ENCODE results near the gene SPNS3. TPM values are rescaled to one million over a fixed set of nuclear protein-coding genes. Genes with fewer than 3 reads are reported as not detected.

The SPNS3 gene
- total RNA-seq, 2 donors from 2014 or later: 0.90 to 1.0 TPM

DNA sequence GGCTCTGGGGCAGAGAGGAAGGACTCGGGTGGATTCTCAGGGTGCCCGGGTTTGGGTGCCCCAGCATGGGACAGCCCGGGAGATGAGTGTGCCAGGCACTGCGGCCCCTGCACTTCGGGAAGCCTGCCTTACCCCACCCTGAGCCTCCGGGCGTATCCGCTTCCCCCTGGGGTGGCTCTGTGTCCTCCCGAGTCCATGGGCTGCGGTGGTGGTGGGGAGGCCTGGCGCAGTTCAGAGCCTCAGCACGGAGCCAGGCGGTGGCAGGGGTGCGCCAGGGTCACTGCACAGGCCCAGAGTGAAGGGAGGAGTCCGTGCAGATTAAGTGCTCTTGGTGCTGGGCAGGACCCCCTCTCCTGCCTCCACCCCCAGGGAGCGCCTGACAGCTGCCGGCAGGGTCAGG, 100.8 kb downstream of the SPNS3 start:
- H3K27me3 ChIP-seq: no peaks in the 10 kb centered on the region
- TF ChIP-seq, protein P1, sequence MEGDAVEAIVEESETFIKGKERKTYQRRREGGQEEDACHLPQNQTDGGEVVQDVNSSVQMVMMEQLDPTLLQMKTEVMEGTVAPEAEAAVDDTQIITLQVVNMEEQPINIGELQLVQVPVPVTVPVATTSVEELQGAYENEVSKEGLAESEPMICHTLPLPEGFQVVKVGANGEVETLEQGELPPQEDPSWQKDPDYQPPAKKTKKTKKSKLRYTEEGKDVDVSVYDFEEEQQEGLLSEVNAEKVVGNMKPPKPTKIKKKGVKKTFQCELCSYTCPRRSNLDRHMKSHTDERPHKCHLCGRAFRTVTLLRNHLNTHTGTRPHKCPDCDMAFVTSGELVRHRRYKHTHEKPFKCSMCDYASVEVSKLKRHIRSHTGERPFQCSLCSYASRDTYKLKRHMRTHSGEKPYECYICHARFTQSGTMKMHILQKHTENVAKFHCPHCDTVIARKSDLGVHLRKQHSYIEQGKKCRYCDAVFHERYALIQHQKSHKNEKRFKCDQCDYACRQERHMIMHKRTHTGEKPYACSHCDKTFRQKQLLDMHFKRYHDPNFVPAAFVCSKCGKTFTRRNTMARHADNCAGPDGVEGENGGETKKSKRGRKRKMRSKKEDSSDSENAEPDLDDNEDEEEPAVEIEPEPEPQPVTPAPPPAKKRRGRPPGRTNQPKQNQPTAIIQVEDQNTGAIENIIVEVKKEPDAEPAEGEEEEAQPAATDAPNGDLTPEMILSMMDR (IDR thresholded peaks at IDR 0.05): no peak
- intact Hi-C loops (cut with DNase I): no loop called here
- H3K9ac ChIP-seq (ENCODE audit: low read depth in 2 of 2, low read length in 2 of 2): no peak overlapping the region
- H3K27ac ChIP-seq: peak overlapping the region; percentile 9
- H3K4me1 ChIP-seq: peaks cover 5% of the 10 kb centered on the region
- no peaks in the 10 kb centered on the region for H3K36me3 ChIP-seq
- DNase-seq: no peak
- no peak overlapping the region for H3K4me3 ChIP-seq
- H3K9me3 ChIP-seq: no peaks in the 10 kb centered on the region

DNA sequence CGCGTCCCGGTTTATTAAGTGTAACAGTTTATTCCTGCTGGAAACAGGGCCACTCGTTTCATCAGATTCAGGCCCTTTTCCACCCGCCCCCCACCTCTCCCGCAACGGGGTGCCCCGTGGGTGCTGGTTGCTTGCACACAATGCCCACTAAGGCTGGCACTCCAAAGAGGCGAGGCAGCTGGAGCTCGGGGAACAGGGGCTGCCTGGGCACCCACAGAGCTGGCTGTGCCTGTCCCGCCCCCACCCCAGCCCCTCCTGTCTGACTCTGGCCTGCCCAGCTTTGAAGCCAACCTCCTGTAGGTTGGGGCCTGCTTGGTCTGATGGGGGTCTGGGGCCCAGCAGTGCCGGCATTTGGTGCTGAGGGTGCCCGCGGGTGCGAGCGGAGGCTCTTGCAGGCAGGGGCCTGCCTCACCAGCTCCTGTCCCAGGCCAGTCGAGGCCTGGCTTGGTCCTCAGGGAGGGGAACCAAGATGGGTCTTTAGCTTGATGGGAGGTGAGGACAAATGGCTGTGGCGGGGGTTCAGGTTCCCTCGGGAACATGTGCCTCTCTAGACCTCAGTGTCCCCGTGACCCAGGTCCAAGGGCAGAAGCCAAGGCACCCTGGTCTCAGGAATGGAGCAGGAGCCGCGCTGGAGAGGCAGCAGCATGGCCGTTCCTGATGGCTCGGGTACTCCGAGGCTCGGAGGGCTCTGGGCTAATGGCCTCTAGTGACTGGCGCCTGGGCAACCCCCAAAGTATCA, 101.4 kb downstream of the SPNS3 start:
- H3K27ac ChIP-seq: no peak overlapping the region
- intact Hi-C loops (cut with DNase I): no loop called here
- no peak overlapping the region for H3K4me3 ChIP-seq
- no peak overlapping the region for H3K9ac ChIP-seq (ENCODE audit: low read depth in 2 of 2, low read length in 2 of 2)
- no peak for DNase-seq
- H3K4me1 ChIP-seq: peaks cover 5% of the 10 kb centered on the region
- H3K27me3 ChIP-seq: no peaks in the 10 kb centered on the region
- H3K9me3 ChIP-seq: no peaks in the 10 kb centered on the region
- H3K36me3 ChIP-seq: no peaks in the 10 kb centered on the region
- TF ChIP-seq, protein P1 (IDR thresholded peaks at IDR 0.05): no peak

DNA sequence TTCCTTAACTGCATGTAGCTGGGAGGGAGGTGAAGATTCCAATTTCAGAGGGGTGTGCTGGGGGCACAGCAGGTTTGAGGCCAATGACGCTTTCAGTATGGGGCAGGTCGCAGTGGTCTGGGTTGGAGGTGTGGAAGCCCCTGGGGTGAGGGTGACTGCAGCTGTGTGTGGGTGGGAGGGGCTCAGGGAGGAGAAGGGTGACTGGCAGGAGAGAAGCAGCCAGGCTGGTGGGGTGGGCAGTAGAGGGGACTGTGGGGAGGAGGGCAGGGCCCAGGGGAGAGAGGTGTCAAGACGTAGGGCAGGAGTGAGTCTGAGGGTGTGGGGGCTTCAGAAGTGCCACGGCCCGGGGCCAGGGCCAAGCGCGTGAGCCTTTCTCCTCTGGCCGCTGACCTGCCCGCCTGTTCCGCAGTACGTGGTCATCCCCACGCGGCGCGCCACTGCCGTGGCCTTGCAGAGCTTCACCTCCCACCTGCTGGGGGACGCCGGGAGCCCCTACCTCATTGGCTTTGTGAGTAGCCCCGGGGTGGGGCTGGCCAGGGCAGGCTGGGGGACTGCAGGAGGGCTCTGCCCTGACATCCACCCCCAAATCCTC, 102.0 kb downstream of the SPNS3 start:
- TF ChIP-seq, protein P1 (IDR thresholded peaks at IDR 0.05): no peak

GRCh38 chr17:4536259-4536741, 102.6 kb downstream of the SPNS3 start:
- Histone ChIP-seq H3K27ac (no peak overlapping the region), H3K4me1 (peaks cover 5% of the 10 kb centered on the region), H3K36me3 (no peaks in the 10 kb centered on the region)

More for the DNA sequence above, 102.0 kb downstream of the SPNS3 start:
- intact Hi-C loops (cut with DNase I): no loop called here
- Histone ChIP-seq H3K27me3 (no peaks in the 10 kb centered on the region), H3K9ac (ENCODE audit: low read depth in 2 of 2, low read length in 2 of 2) (no peak overlapping the region), H3K36me3 (no peaks in the 10 kb centered on the region), H3K4me3 (no peak overlapping the region), H3K27ac (no peak overlapping the region), H3K4me1 (peaks cover 5% of the 10 kb centered on the region), H3K9me3 (no peaks in the 10 kb centered on the region)
- DNase-seq: no peak

DNA sequence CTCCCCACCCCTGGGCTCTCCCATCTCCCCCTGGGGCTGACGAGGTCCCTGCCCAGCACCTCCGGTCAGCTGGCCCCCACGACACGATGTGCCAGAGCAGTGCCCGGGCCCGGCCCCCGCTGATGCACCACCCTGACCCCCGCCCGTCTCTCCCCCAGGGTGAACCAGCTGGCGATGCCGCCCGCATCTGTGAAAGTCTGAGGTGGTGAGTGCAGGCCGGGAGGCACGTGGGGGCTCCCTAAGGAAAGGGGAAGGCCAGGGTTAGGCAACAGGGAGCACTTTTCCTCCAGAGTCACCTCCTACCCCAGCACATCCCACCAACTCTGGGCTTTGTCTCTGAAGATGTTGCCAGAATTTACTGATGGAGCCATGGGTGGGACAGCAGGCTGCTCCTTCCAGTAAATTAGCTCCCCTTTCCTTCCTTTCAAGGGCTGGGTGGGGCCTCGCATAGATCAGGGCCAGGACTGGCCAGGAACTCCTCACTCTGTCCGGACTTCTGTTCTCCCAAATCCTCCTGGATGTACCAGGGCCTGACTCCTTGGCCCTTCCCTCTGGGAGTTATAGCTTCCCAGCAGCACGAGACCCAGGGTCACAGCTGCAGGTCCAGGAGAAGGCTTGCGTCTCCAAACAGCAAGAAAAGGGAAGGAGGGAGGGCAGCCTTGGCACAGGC, 103.1 kb downstream of the SPNS3 start:
- Histone ChIP-seq H3K27me3 (no peaks in the 10 kb centered on the region), H3K9me3 (no peaks in the 10 kb centered on the region), H3K4me3 (no peak overlapping the region), H3K36me3 (no peaks in the 10 kb centered on the region), H3K4me1 (peaks cover 5% of the 10 kb centered on the region), H3K9ac (ENCODE audit: low read depth in 2 of 2, low read length in 2 of 2) (no peak overlapping the region), H3K27ac (no peak overlapping the region)
- DNase-seq: no peak
- intact Hi-C loops (cut with DNase I): no loop called here
- TF ChIP-seq, protein P1 (IDR thresholded peaks at IDR 0.05): no peak

More at GRCh38 chr17:4536259-4536741, 102.6 kb downstream of the SPNS3 start:
- Histone ChIP-seq H3K4me3 (no peak overlapping the region), H3K27me3 (no peaks in the 10 kb centered on the region), H3K9me3 (no peaks in the 10 kb centered on the region), H3K9ac (ENCODE audit: low read depth in 2 of 2, low read length in 2 of 2) (no peak overlapping the region)
- intact Hi-C loops (cut with DNase I): no loop called here
- TF ChIP-seq, protein P1 (IDR thresholded peaks at IDR 0.05): no peak
- no peak for DNase-seq

Other genes starting within 250 kb of the SPNS3 start
- gene ANKFY1, start 170.0 kb upstream of the SPNS3 start, total RNA-seq: 10 to 100 TPM; 43.8 to 51.8 TPM
- gene UBE2G1, start 67.3 kb upstream of the SPNS3 start, total RNA-seq: 10 to 100 TPM; 67.3 to 70.1 TPM
- gene SPNS2, start 64.9 kb downstream of the SPNS3 start, total RNA-seq: 10 to 100 TPM; 13.7 to 17.4 TPM
- 10 to 100 TPM; 21.4 to 58.7 TPM for gene MYBBP1A, start 121.4 kb downstream of the SPNS3 start, total RNA-seq
- 100 to 1,000 TPM; 158 to 163 TPM for gene GGT6, start 126.6 kb downstream of the SPNS3 start, total RNA-seq
- gene SMTNL2, start 150.6 kb downstream of the SPNS3 start, total RNA-seq: under 1 TPM in 1 of 2 donors, not detected in 1; 0.27 TPM
- gene ALOX15, start 207.7 kb downstream of the SPNS3 start, total RNA-seq: under 1 TPM in 1 of 2 donors, not detected in 1; 0.13 TPM